GM18868 (cell line): ENCODE data around the gene BDH1.

Experiments used
- ATAC-seq: cut with Tn5 transposase; IDR thresholded peaks from one replicate; pipeline ENCODE4 v1.9.1; 2021; ENCODE audit warnings: mild to moderate bottlenecking, moderate library complexity; ENCODE audit not compliant: unreplicated experiment

The BDH1 gene

GRCh38 chr3:197549261-197549885 lies 6.4 kb downstream of the BDH1 start:
- ATAC-seq = no peak

- ATAC-seq = no peak
Measured at GRCh38 chr3:197547306-197548011, 8.3 kb downstream of the BDH1 start.

GRCh38 chr3:197546307-197547085 lies 9.3 kb downstream of the BDH1 start:
- no peak for ATAC-seq

GRCh38 chr3:197545571-197545970 lies 10.2 kb downstream of the BDH1 start:
- no peak for ATAC-seq

DNA sequence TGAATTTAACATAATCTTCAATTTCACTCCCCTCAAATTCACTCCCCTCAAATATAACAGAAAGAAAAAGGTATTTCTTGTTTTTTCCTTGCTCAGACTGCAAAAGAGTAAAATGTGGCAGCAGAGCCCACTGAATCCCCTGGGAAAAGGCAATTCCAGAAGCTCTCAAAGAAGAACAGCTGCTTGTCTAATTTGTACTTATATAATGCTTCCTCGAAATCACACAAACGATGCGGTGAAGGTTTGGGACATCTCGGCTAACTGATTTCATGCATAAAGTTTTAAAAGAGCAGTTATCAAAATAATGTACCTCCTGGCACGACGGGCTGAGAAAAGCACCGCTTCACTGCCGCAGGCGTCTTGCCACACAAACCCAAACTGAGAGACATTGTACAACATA lies 10.7 kb downstream of the BDH1 start:
- no peak for ATAC-seq

DNA sequence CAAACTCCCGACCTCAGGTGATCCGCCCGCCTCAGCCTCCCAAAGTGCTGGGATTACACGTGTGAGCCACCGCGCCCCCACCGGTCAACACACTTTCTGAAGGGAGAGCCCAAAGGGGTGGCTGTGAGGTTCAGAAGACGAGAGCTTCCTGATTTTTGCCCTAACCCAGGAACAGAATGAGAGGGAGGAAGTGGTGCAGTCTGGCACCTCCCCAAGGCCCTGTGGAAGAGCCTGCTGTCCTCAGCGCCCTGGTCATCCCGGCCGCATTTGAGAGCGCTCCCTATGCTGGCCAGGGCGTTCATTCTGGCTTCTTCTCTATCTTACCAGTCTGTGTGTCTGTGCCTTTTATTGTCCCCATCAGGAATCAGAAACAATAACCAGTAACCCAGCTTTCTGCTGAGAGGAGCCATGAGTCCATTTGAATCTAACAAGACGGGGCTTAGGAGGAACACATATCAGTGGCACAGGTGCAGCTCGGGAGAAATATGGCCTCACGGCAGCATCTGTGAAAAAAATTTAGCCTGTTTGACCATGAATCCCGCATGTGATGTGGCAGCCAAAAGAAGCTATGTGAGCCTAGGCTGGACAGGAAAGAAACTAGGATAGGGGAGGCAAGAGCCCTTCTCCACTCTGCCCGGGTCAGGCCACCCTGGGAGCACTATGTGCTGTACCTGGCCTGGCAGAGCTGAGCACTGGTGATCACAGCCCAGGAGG lies 12.9 kb downstream of the BDH1 start:
- no peak for ATAC-seq

DNA sequence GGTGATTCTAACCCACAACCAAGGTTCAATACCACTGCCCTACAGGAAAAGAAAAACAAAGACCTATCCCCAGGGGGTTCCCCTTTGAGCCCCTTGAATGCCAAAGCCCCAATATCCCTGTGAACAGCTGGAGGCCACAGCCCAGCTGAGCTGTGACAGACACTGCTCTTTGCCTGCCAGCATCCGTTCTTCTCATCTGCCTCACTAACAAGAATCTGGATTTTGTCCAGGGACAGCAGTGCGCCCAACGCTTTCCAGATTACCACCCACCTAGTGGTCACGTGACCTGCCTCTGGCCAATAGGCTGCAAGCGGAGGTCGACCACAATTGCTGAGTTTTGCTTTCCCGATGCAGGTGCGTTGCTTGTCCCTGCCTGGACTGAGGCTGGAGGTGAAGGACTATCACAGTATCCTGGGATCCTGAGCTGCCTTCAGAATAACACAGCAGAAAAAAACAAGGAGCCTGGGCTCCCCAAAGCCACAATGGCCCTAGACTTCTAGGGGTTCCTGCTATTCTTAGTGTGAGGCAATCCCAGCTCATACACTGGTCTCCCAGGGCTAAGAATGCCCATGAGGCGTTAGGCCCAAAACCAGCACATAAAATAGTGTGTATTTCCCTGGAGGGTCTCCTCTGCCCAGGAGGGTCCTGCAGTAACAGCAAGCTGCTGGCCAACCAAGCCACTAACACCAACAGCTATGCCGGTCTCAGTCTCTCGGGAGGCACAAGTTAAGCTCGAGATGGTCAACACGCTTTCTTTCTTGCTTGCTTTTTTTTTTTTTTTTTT lies 13.8 kb downstream of the BDH1 start:
- ATAC-seq = no peak

GRCh38 chr3:197540961-197541377 lies 14.8 kb downstream of the BDH1 start:
- ATAC-seq = no peak

- no peak for ATAC-seq
Measured at GRCh38 chr3:197539651-197540051, 16.1 kb downstream of the BDH1 start.

DNA sequence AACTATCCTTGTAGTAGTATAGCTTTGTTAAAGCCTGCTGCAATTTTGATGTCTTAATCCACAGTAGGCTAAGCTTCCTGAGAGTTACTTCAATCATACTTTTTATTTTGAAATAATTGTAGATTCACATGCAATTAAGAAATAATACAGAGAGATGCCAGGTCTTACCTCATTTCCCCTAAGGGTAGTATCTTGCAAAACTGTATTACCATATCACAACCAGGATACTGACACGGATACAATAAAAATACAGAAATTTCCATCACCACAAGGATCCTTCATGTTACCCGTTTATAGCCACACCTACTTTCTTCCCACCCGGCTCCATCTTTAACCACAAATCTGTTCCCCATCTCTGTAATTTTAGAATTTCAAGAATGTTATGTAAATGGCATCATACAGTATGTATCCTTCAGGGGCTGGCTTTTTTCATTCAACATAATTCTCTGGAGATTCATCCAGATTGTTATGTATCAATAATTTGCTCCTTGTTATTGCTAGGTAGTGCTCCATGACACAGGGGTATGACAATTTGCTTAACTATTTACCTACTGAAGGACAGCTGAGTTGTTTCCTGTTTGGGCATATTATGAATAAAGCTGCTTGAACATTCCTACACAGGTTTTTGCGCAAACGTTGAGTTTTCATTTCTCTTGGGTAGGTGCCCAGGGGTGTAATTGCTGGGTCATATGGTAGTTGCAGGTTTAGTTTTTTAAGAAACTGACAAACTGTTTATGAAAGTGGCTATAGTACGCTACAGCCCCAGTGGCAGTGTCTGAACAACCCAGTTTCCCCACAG lies 21.6 kb downstream of the BDH1 start:
- no peak for ATAC-seq

- no peak for ATAC-seq
Measured at GRCh38 chr3:197533396-197533795, 22.4 kb downstream of the BDH1 start.

GRCh38 chr3:197532388-197532787 lies 23.4 kb downstream of the BDH1 start:
- no peak for ATAC-seq

- ATAC-seq = no peak
Measured at GRCh38 chr3:197528190-197528589, 27.6 kb downstream of the BDH1 start.

- no peak for ATAC-seq
Measured at GRCh38 chr3:197527569-197527968, 28.2 kb downstream of the BDH1 start.

DNA sequence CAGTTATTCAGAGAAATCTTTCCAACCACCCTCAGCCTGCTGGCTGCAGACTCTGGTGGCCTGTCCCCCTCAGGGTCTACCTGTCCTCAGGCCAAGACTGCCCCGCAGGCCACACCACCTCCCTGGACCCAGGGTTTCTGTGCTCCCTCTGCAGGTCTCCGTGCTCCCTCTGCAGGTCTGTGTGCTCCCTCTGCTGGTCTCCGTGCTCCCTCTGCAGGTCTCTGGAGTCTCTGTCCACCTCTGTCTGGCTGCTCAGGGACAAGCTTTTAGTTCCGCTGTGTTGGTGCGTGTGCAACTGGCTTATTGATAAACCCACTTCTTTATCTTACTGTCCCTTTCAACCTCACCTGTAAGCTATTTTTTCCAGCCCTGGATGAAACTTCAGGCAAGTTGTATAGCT lies 30.1 kb downstream of the BDH1 start:
- no peak for ATAC-seq

GRCh38 chr3:197524128-197524527 lies 31.6 kb downstream of the BDH1 start:
- ATAC-seq = no peak

- ATAC-seq = no peak
Measured at GRCh38 chr3:197523526-197523925, 32.2 kb downstream of the BDH1 start.

GRCh38 chr3:197522881-197523441 lies 32.8 kb downstream of the BDH1 start:
- no peak for ATAC-seq

- ATAC-seq = no peak
Measured at GRCh38 chr3:197522183-197522715, 33.5 kb downstream of the BDH1 start.
